Esophagus squamous epithelium (tissue), 4 donors: ENCODE results near the gene ALDH1A2.

Experiments used
- CTCF ChIP-seq, 6 experiments: fragments of 450-650 bp in 4 of 6; fragments of 200-600 bp in 2 of 6; sonication (generic) in 2 of 6; IDR thresholded peaks; one replicate each; pipeline ENCODE4 v1.5.1; 2016 to 2019; ENCODE audit warnings: antibody characterized with exemption in 6 of 6, mild to moderate bottlenecking in 4 of 6, moderate library complexity in 4 of 6
- POLR2A ChIP-seq, 4 donors: fragments of 450-650 bp; IDR thresholded peaks; one replicate each; pipeline ENCODE4 v1.6.1; 2017; ENCODE audit warnings: antibody characterized with exemption in 4 of 4, mild to moderate bottlenecking in 4 of 4, moderate library complexity in 3 of 4

- TF ChIP-seq CTCF (IDR thresholded peaks at IDR 0.05) (no peak), POLR2A (IDR thresholded peaks at IDR 0.05) (no peak)
Measured at GRCh38 chr15:58108117-58108516, 42.6 kb upstream of the ALDH1A2 start.
